DND-41 (cell line): Measurements from ENCODE around the gene CKAP2L.

Source experiments
- ATAC-seq: fragments of 200-7000 bp; cut with Tn5 transposase; 3 replicates; pipeline ENCODE4 v1.9.1; 2021; ENCODE audit warnings: low read depth; ENCODE audit not compliant: insufficient read depth
- DNase-seq: peaks from one replicate; pipeline ENCODE4 v3.0.0-alpha.2; 2020
- H2AFZ ChIP-seq: 2 replicates; pipeline ENCODE4 v1.6.0; 2012; ENCODE audit warnings: low read depth, low read length
- H3K27ac ChIP-seq: 2 replicates; pipeline ENCODE4 v1.5.1; 2012; ENCODE audit warnings: low read length, inconsistent platforms
- H3K27me3 ChIP-seq: fragments of 200-600 bp; sonication (generic); 2 replicates; pipeline ENCODE4 v1.6.0; 2012; ENCODE audit warnings: low read length, mild to moderate bottlenecking, inconsistent platforms; ENCODE audit not compliant: insufficient read depth, poor library complexity
- H3K36me3 ChIP-seq: 2 replicates; pipeline ENCODE4 v1.5.1; 2012; ENCODE audit warnings: low read length, inconsistent platforms; ENCODE audit not compliant: insufficient read depth
- H3K4me1 ChIP-seq: 2 replicates; pipeline ENCODE4 v1.5.1; 2012; ENCODE audit warnings: mild to moderate bottlenecking, low read length; ENCODE audit not compliant: insufficient read depth
- H3K4me2 ChIP-seq: 2 replicates; pipeline ENCODE4 v1.6.0; 2012; ENCODE audit warnings: mild to moderate bottlenecking, moderate library complexity, low read length, inconsistent platforms; ENCODE audit not compliant: insufficient read depth
- H3K4me3 ChIP-seq, 2 experiments: fragments of 200-600 bp in 1 of 2; shearing (Covaris generic) in 1 of 2; 2 replicates each; pipeline ENCODE4 v1.5.1; 2012 to 2016; ENCODE audit warnings: inconsistent platforms in 2 of 2, low read length in 2 of 2, mild to moderate bottlenecking in 2 of 2, low read depth in 1 of 2, moderate library complexity in 1 of 2
- H3K79me2 ChIP-seq: 2 replicates; pipeline ENCODE4 v1.6.0; 2012; ENCODE audit warnings: low read length, inconsistent platforms; ENCODE audit not compliant: insufficient read depth
- H3K9ac ChIP-seq: 2 replicates; pipeline ENCODE4 v1.6.0; 2012; ENCODE audit warnings: low read depth, mild to moderate bottlenecking, inconsistent platforms, low read length, moderate library complexity
- H3K9me3 ChIP-seq: 2 replicates; pipeline ENCODE4 v1.5.1; 2012; ENCODE audit warnings: low read length, moderate library complexity, mild to moderate bottlenecking, inconsistent platforms; ENCODE audit not compliant: insufficient read depth, severe bottlenecking
- H4K20me1 ChIP-seq: 2 replicates; pipeline ENCODE4 v1.6.0; 2012; ENCODE audit warnings: low read length; ENCODE audit not compliant: insufficient read depth
- CTCF ChIP-seq: IDR thresholded peaks from 2 replicates; pipeline ENCODE4 v1.5.1; 2012; ENCODE audit warnings: borderline replicate concordance, low read length, moderate library complexity, mild to moderate bottlenecking; ENCODE audit not compliant: poor library complexity, severe bottlenecking; ENCODE audit errors: extremely low read depth
- EZH2 ChIP-seq: IDR thresholded peaks from 3 replicates; pipeline ENCODE4 v1.6.1; 2012; ENCODE audit warnings: borderline replicate concordance, low read depth, mild to moderate bottlenecking, moderate library complexity, low read length, inconsistent platforms; ENCODE audit not compliant: severe bottlenecking

The CKAP2L gene

GRCh38 chr2:112714836-112715631, 49.4 kb downstream of the CKAP2L start:
- H3K4me1 ChIP-seq, result no peaks in the 10 kb centered on the region
- no peaks in the 10 kb centered on the region for H3K79me2 ChIP-seq
- H4K20me1 ChIP-seq, result no peaks in the 10 kb centered on the region
- ATAC-seq (no peak), DNase-seq (no peak)
- H3K9ac ChIP-seq, result no peak overlapping the region
- H3K4me2 ChIP-seq, result no peak overlapping the region
- H3K9me3 ChIP-seq, result no peaks in the 10 kb centered on the region
- no peak overlapping the region for H2AFZ ChIP-seq
- H3K27me3 ChIP-seq, result no peaks in the 10 kb centered on the region
- no peak for TF ChIP-seq CTCF
- TF ChIP-seq EZH2, result no peak
- H3K4me3 ChIP-seq, result no peak overlapping the region
- no peak overlapping the region for H3K27ac ChIP-seq
- no peaks in the 10 kb centered on the region for H3K36me3 ChIP-seq

GRCh38 chr2:112714331-112714730, 50.1 kb downstream of the CKAP2L start:
- Histone ChIP-seq H3K4me2 (no peak overlapping the region), H3K9ac (no peak overlapping the region), H3K27me3 (no peaks in the 10 kb centered on the region), H4K20me1 (no peaks in the 10 kb centered on the region), H3K9me3 (no peaks in the 10 kb centered on the region), H3K36me3 (no peaks in the 10 kb centered on the region), H2AFZ (no peak overlapping the region), H3K79me2 (no peaks in the 10 kb centered on the region), H3K4me3 (no peak overlapping the region), H3K27ac (no peak overlapping the region), H3K4me1 (no peaks in the 10 kb centered on the region)
- TF ChIP-seq CTCF (no peak), EZH2 (no peak)
- ATAC-seq (no peak), DNase-seq (no peak)

- no peaks in the 10 kb centered on the region for H3K79me2 ChIP-seq
- no peaks in the 10 kb centered on the region for H3K4me1 ChIP-seq
- H2AFZ ChIP-seq, result no peak overlapping the region
- H3K27ac ChIP-seq, result no peak overlapping the region
- H3K9me3 ChIP-seq, result no peaks in the 10 kb centered on the region
- H4K20me1 ChIP-seq, result no peaks in the 10 kb centered on the region
- no peaks in the 10 kb centered on the region for H3K27me3 ChIP-seq
- no peak overlapping the region for H3K4me2 ChIP-seq
- H3K36me3 ChIP-seq, result no peaks in the 10 kb centered on the region
- no peak overlapping the region for H3K9ac ChIP-seq
- no peak for TF ChIP-seq CTCF
- no peak for TF ChIP-seq EZH2
- ATAC-seq (no peak), DNase-seq (no peak)
- H3K4me3 ChIP-seq, result no peak overlapping the region
Observed at GRCh38 chr2:112713926-112714325, 50.5 kb downstream of the CKAP2L start.
